ENCODE data around the gene IDH2. TPM values are rescaled to one million over a fixed set of nuclear protein-coding genes. Genes with fewer than 3 reads are reported as not detected.

IDH2 gene
- total and polyA plus RNA-seq, 2 of the 13 experiments (the other 11 are each of a cell fraction or from before 2014, with no cell fraction given), result 121 to 145 TPM

DNA sequence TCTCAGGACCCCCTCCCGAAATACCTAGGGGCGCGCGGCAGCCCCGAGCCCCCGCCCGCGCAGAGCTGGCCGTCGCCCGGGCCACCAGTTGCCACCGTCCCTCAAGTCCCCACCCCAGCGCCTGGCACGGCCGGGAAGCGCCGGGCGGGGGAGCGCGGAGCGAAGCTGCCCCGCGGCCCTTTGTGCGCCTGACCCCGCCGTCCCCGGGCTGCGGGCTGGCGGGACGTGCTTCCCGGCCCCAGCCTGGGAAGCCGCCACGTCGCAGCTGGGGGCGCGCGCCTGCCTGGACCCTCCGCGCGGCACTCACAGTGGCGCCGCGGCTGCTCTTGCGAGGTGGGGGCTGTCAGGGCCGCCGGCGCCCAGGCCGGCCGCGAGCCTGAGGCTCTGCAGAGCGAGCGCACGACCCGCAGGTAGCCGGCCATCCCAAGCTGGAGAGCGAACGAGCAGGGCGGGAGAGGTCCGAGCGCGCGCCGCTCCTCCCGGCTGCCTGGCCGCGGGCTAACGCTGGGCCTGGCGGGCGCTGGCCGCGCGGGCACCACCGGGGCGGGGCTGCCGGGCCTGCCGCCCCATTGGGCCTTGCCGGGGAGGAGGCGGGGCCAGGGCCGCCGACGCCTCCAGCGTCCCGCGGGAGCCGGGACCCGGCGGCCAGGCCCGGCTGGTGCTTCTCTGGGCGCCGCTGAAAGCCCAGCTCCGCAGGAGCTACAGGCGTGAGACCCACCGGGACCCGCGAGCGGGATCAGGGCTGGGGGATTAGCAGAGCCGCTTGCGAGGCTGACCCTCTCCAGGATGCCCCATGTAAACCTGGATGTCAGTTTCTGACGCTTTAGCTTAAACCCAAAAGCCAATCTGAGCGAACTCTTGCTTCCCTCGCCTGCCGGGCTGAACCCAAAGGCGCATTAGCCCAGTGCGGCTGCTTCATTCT lies at the start of gene IDH2 (continued):
- TF ChIP-seq ZSCAN21 (CRISPR knock-in tag; IDR thresholded peaks at IDR 0.05; ENCODE audit: borderline replicate concordance), result peak; percentile 58; the same call in 1 of the 2 replicates
- no peak for TF ChIP-seq ZNF607 (CRISPR knock-in tag; IDR thresholded peaks at IDR 0.05; ENCODE audit: borderline replicate concordance)
- 0 out of 2 replicates have a peak, but pooled peaks have one; percentile 20 for TF ChIP-seq NKX3-1 (CRISPR knock-in tag; IDR thresholded peaks at IDR 0.05)
- TF ChIP-seq, protein P1, sequence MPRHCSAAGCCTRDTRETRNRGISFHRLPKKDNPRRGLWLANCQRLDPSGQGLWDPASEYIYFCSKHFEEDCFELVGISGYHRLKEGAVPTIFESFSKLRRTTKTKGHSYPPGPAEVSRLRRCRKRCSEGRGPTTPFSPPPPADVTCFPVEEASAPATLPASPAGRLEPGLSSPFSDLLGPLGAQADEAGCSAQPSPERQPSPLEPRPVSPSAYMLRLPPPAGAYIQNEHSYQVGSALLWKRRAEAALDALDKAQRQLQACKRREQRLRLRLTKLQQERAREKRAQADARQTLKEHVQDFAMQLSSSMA (CRISPR knock-in tag; IDR thresholded peaks at IDR 0.05), result peak; percentile 57; the same call in 1 of the 2 replicates
- TF ChIP-seq ELF4 (CRISPR knock-in tag; IDR thresholded peaks at IDR 0.05; ENCODE audit: borderline replicate concordance), result no peak
- no peak for TF ChIP-seq GATAD1 (CRISPR knock-in tag; IDR thresholded peaks at IDR 0.05)
- TF ChIP-seq ETV6 (CRISPR knock-in tag; conservative IDR thresholded peaks at IDR 0.05), result peak; percentile 32; the same call in 1 of the 2 replicates
- no peak for TF ChIP-seq ZNF382 (CRISPR knock-in tag; IDR thresholded peaks at IDR 0.05; ENCODE audit: borderline replicate concordance)
- TF ChIP-seq, protein P2, sequence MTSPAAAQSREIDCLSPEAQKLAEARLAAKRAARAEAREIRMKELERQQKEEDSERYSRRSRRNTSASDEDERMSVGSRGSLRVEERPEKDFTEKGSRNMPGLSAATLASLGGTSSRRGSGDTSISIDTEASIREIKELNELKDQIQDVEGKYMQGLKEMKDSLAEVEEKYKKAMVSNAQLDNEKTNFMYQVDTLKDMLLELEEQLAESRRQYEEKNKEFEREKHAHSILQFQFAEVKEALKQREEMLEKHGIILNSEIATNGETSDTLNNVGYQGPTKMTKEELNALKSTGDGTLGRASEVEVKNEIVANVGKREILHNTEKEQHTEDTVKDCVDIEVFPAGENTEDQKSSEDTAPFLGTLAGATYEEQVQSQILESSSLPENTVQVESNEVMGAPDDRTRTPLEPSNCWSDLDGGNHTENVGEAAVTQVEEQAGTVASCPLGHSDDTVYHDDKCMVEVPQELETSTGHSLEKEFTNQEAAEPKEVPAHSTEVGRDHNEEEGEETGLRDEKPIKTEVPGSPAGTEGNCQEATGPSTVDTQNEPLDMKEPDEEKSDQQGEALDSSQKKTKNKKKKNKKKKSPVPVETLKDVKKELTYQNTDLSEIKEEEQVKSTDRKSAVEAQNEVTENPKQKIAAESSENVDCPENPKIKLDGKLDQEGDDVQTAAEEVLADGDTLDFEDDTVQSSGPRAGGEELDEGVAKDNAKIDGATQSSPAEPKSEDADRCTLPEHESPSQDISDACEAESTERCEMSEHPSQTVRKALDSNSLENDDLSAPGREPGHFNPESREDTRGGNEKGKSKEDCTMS (CRISPR knock-in tag; conservative IDR thresholded peaks at IDR 0.05), result no peak
- TF ChIP-seq ZNF263 (CRISPR knock-in tag; IDR thresholded peaks at IDR 0.05), result peak; percentile 63; the same call in 1 of the 2 replicates
- 0 out of 2 replicates have a peak, but pooled peaks have one; percentile 22 for TF ChIP-seq NR2C2 (CRISPR knock-in tag; IDR thresholded peaks at IDR 0.05; ENCODE audit: borderline replicate concordance)
- 0 out of 2 replicates have a peak, but pooled peaks have one; percentile 15 for TF ChIP-seq RAD21 (CRISPR knock-in tag; IDR thresholded peaks at IDR 0.05)
- no peak for TF ChIP-seq CBFB (CRISPR knock-in tag; IDR thresholded peaks at IDR 0.05)
- TF ChIP-seq ZNF251 (CRISPR knock-in tag; IDR thresholded peaks at IDR 0.05), result no peak
- TF ChIP-seq ZNF446 (CRISPR knock-in tag; IDR thresholded peaks at IDR 0.05), result peak; percentile 87
- TF ChIP-seq ZFX (CRISPR knock-in tag; IDR thresholded peaks at IDR 0.05; ENCODE audit: low read depth), result peak; percentile 87
- TF ChIP-seq ERF (CRISPR knock-in tag; IDR thresholded peaks at IDR 0.05), result peak; percentile 53; the same call in 1 of the 2 replicates
- no peak for TF ChIP-seq ZNF225 (CRISPR knock-in tag; IDR thresholded peaks at IDR 0.05)
- no peak for TF ChIP-seq ZNF33A (CRISPR knock-in tag; IDR thresholded peaks at IDR 0.05; ENCODE audit: borderline replicate concordance)
- TF ChIP-seq, protein P3, sequence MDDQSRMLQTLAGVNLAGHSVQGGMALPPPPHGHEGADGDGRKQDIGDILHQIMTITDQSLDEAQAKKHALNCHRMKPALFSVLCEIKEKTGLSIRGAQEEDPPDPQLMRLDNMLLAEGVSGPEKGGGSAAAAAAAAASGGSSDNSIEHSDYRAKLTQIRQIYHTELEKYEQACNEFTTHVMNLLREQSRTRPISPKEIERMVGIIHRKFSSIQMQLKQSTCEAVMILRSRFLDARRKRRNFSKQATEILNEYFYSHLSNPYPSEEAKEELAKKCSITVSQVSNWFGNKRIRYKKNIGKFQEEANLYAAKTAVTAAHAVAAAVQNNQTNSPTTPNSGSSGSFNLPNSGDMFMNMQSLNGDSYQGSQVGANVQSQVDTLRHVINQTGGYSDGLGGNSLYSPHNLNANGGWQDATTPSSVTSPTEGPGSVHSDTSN (CRISPR knock-in tag; IDR thresholded peaks at IDR 0.05; ENCODE audit: borderline replicate concordance), result no peak
- TF ChIP-seq ZNF670 (CRISPR knock-in tag; IDR thresholded peaks at IDR 0.05; ENCODE audit: borderline replicate concordance), result no peak
